ENCODE data around the gene UBR2. TPM values are rescaled to one million over a fixed set of nuclear protein-coding genes. Genes with fewer than 3 reads are reported as not detected.

The UBR2 gene
- total and polyA plus RNA-seq, 2 donors (not counting 3 experiments of a cell fraction or from before 2014, with no cell fraction given), result 8.0 to 22.3 TPM

- H3K9me3 ChIP-seq (replicated peaks; ENCODE audit: control insufficient read depth, insufficient read depth, low read length), result no peaks in the 10 kb centered on the region
- H2AFZ ChIP-seq (ENCODE audit: low read depth, low read length), result peak overlapping the region; percentile 15
- H3K4me3 ChIP-seq (replicated peaks in 1 of 3; ENCODE audit: insufficient read depth in 1 of 3, low read depth in 1 of 3, low read length in 3 of 3), result no peak overlapping the region
- H3K27ac ChIP-seq (ENCODE audit: insufficient read depth, low read depth, low read length), result no peak overlapping the region
- FAIRE-seq, result no peak
- peaks cover 39% of the 10 kb centered on the region for H3K79me2 ChIP-seq (ENCODE audit: control insufficient read depth, insufficient read depth, low read length)
- H3K27me3 ChIP-seq (ENCODE audit: control insufficient read depth in 2 of 2, insufficient read depth in 2 of 2, low read length in 2 of 2), result peaks cover 0 to 4% of the 10 kb centered on the region in 2 experiments
- peak overlapping the region; percentile 73 for H3K4me2 ChIP-seq (ENCODE audit: insufficient read depth, low read length)
- TF ChIP-seq CTCF (IDR thresholded peaks at IDR 0.05; ENCODE audit: extremely low read depth in 1 of 2, insufficient read depth in 1 of 2, low read depth in 1 of 2, low read length in 2 of 2) (no peak), POLR2AphosphoS5 (IDR thresholded peaks at IDR 0.05; ENCODE audit: insufficient read depth, low read depth, low read length) (no peak), EZH2 (IDR thresholded peaks at IDR 0.05; ENCODE audit: borderline replicate concordance, low read depth, low read length, severe bottlenecking) (no peak), GATA2 (IDR thresholded peaks at IDR 0.05; ENCODE audit: insufficient read depth, insufficient read length, low read depth, low read length) (no peak), FOS (IDR thresholded peaks at IDR 0.05; ENCODE audit: borderline replicate concordance, insufficient read depth, low read length) (no peak), POLR2A (IDR thresholded peaks at IDR 0.05; ENCODE audit: low read depth, low read length) (no peak), MAX (IDR thresholded peaks at IDR 0.05; ENCODE audit: insufficient read depth, insufficient read length) (no peak), MYC (IDR thresholded peaks at IDR 0.05; ENCODE audit: low read depth, low read length) (no peak), JUN (IDR thresholded peaks at IDR 0.05; ENCODE audit: borderline replicate concordance, insufficient read depth, insufficient read length, low read depth) (no peak)
- H4K20me1 ChIP-seq (replicated peaks; ENCODE audit: control insufficient read depth, extremely low read depth, insufficient read depth, low read length), result no peaks in the 10 kb centered on the region
- BruUV-seq (replicated peaks), result no TSS peak
- H3K9me1 ChIP-seq (replicated peaks; ENCODE audit: control insufficient read depth, extremely low read depth, insufficient read depth, low read length), result no peaks in the 10 kb centered on the region
- ChIA-PET CTCF (interaction anchor here (1.2 to 10.5 kb wide), 3 partner anchors 11 to 303 kb away, joined by 4 to 86 read pairs (median 12); no protein-coding TSS in a partner anchor), POLR2A (no interaction called here)
- dilution Hi-C loops (cut with MboI; ENCODE audit: extremely low pct_ligation_motif_present, low sequenced_read_pairs) (no loop called here), intact Hi-C loops (cut with micrococcal nuclease) (loop anchor here (1.0 to 2.0 kb wide), 2 partner anchors 183 to 776 kb away; partner anchors contain the start of genes TBCC and TOMM6)
- DNase-seq (ENCODE audit: low read depth, low spot score), result no peak
- no peak overlapping the region for H3K9ac ChIP-seq (replicated peaks; ENCODE audit: extremely low read depth, insufficient read depth, low read length)
- H3K36me3 ChIP-seq (ENCODE audit: control insufficient read depth in 2 of 2, extremely low read depth in 1 of 2, insufficient read depth in 2 of 2, low read length in 2 of 2), result no peaks in the 10 kb centered on the region
- peaks cover 7% of the 10 kb centered on the region for H3K4me1 ChIP-seq (ENCODE audit: control insufficient read depth, extremely low read depth, insufficient read depth, low read length)
Observed at GRCh38 chr6:42562788-42563405, 932 bp upstream of the UBR2 start.

Data from endothelial cell of umbilical vein (primary cell).